NCI-H2107 treated with DMSO at 0.1 percent for 48 hours (cell line): ENCODE data around the gene ZNF48.
A peak's percentile ranks its signal among the peaks of the same experiment; 100 is the strongest.

Source experiments
- DNase-seq: peaks from one replicate; lab custom pipeline; 2025; ENCODE audit not compliant: unreplicated experiment; lab: John Stamatoyannopoulos, UW

The ZNF48 gene

DNA sequence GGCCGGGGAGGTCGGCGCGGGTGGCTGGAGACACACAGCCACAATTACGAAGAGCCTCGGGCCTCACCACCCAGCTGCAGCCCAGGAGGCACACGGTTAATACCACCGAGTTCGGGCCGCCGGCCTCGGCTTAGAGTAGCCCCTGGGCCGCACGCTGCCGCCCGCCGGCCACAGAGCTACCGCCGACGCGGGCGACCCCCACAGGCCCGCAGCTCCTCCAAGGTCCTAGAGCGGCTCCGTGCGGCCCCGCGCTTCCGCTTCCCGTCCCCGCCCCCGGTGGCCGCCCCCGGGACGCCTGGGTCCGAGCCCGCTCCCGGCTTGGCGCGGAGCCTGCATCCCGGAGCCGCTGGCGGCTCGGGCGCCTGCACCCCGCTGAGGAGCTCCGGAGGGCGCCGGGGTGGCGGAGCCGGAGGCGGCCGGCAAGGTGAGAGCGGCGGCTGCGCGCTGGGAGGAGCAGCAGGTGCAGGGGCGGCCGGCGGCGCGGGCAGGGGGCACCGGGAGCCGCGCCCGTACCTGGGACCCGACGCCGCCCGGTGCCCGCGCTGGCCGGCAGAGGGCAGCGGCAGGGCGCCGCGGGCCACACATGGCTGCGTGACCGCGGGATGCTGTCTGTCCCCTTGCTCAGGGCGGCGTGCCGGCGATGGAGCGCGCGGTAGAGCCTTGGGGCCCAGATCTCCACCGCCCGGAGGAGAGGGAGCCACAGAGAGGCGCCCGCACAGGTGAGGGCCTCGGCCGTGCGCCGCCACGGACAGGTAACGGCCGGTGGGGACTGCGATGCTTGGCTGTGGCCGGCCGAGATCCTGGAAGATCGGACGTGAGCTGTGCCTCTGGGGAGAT, at the start of gene ZNF48:
Gene ZNF48 (plus strand): TSS at position 266 of the 837 bp plus-strand sequence. CDS start 375 bp downstream, at position 641.
- DNase-seq = peak; percentile 78

GRCh38 chr16:30346286-30346685, 48.9 kb upstream of the ZNF48 start:
- no peak for DNase-seq

DNA sequence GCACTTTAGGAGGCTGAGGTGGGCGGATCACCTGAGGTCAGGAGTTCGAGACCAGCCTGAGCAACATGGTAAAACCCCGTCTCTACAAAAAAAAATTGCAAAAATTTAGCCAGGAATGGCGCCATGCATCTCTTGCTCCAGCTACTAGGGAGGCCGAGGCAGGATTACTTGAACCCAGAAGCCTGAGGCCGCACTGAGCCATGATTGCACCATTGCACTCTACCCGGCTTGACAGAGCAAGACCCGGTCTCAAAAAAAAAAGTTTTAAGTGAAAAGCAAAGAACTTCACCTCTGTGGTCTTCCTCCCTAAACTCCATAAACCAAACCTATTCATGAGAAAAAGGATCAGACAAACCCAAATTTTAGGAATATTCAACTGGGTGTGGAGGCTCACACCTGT, 47.1 kb upstream of the ZNF48 start:
- DNase-seq = no peak

DNA sequence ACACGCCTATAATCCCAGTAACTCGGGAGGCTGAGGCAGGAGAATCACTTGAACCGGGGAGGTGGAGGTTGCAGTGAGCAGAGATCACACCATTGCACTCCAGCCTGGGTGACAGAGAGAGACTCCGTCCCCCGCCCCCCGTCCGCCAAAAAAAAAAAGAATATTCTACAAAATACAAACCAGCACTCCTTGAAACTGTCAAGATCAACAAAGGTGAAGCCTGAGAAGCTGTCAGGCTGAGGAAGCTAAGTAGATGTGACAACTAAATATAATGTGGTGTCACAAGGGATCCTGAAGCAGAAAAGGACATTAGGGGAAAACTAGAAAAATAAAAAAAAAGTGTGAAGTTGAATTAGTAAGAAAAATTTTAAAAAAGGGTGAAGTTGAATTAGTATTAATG, 46.3 kb upstream of the ZNF48 start:
- no peak for DNase-seq

DNA sequence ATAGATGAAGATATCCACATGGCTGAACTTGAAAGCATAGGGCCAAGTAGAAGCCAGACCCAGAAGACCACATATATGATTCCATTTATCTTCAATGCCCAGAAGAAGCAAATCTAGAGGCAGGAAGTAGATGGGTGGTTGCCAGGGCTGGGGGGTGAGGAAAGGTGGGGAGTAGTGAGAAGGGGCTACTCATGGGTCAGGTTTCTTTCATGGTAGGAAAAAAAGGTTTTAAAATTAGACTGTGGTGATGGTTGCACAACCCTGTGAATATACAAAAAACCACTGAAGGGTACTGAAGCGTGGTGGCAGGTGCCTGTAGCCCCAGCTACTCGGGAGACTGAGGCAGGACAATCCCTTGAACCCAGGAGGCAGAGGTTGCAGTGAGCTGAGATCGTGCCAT, 45.5 kb upstream of the ZNF48 start:
- peak; percentile 75 for DNase-seq

GRCh38 chr16:30350134-30350871, 44.9 kb upstream of the ZNF48 start:
- no peak for DNase-seq

DNA sequence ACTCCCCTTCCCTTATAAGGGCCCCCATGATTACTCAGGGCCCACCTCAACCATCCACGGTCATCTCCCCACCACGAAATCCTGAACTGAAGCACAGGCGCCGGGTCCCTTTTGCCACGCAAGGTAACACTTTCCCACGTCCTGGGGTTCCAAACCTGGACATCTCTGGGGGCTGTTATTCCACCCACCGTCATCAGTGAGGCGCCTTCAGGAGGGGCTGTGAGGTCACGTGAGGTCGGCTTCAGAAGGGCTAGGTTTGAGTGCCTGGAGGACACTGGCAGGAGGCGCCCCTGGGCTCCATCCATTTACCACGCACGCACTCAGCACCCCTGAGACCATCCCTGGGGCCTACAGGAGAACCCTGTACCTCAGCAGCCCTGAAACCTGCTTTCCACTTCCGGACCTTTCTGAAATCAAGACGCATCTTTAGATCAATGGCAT, 44.2 kb upstream of the ZNF48 start:
- no peak for DNase-seq

- DNase-seq = no peak
Measured at GRCh38 chr16:30351586-30352419, 43.4 kb upstream of the ZNF48 start.

- no peak for DNase-seq
Measured at GRCh38 chr16:30352488-30353401, 42.5 kb upstream of the ZNF48 start.

DNA sequence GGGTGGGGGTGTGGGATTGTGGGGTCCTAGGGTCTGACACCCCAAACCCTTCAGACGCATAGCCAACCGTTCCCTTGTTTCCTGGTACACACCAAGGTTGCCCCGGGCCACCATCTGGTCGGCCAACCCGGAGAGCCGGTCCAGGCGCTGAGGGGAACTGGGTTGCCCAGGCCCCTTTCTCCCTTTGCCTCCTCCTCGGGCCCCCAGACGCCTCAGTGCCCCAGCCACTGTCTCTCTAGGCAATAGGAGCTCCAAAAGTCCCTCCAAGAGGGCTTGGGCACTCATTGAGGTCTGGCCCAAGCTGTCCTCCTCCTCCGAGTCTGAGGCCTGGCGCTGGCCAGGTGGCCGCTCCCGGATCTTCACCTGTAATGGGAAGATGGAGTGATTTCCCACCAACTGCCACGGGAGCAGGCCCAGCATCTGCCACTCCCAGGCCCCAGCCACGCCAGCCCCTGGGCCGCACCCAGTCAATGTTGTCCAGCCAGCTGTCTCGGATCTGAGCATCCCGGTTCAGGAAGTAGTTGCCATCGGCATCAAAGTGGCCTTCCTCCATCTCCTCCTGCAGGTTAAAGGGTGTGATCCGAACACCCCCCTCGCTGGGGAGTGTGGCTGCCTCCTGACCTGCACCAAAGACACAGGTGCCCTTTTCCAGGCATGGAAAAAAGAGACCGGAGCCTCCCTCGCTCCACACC, 41.6 kb upstream of the ZNF48 start:
- DNase-seq = no peak

DNA sequence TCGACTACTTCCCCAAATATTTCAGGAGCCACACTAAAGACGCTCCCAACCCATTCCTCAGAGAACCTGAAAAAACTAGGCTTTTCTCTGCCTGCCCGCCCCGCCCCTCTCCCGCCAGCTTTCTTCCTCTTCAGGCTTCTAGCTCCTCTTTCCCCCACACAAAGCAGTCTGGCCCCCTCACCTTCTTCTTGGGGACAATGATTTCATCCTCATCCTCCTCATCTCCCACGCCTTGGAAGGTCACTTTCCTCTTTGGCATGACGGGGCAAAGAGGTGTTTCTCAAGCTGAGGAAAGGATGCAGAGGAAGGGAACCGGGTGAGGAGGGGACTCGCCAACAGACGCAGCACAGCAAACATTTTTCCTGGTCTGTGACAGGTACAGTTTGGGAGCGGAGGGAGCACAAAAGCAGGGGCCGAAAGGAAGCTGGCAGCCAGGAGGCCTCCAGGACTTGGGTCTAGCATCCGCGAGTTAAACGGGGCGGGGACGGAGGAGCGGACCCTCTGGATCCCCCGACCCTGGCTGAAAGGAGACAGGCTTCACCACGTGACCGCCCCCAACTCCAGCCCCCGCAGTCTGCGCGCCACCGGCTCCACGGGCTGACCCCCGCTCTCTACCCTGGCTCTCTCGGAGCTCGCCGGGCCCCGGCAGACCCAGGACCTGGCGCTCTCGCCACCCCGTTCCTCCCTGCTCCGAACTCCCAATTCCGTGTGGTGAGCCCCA, 40.6 kb upstream of the ZNF48 start:
- DNase-seq = no peak

DNA sequence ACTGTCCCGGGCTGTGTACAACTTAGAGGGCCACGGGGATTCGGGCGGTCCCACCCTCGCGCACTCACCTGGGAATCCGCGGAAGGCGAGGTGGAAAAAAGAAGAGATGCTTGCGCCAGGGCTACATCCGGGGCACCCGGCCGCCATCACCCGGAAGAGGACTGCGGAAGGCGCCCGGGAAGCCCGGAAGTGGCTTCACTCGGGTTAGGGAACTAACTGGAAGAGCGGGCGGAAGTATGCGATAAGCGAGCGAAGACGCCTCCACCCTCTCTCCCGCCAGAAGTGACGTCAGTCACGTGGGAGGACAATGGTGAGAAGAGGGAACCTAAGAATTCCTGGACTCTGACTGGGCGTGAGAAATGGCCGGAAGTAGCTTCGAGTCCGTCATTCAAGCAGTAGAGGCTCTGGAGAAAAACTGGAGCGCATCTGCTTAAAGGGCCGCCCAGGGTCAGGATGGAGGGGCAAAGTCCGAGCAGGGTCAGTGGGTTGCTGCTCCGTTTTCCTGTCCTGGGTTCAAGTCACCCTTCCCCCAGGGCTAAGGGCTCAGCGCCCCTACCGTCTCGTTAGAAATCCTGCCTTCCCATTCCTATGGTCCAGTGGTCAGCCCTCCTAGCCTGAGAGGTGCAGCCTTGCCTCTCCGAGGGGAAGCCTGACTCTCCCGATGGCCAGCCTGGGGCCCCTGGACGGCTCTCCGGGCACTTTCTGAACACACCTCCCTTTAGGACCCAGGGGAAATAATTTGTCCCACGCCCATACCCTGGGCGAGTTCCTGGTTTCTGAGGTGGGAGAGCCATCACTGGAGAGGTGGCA, 39.9 kb upstream of the ZNF48 start, which contains the start of gene CD2BP2:
Gene CD2BP2 (minus strand): TSS at position 165 of the 810 bp plus-strand sequence. CDS start 627 bp downstream, outside the sequence.
- DNase-seq = peak; percentile 91

DNA sequence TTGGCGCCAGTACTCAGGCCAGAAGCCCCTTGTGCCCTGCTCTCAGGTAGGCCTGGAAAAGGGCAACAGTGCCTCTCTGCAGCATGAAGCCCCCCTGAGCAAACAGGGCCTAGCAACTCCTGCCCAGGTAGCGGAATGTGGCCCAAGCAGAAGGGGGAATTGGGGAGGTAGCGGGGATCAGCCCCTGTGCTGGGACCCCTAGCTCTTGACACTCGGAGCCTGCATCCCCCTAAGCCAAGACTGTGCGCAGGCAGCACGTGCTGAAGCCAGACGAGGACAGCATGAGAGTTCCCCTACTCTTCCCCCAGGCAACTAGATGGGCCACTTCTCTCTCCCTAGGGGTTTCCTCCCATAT, 39.3 kb upstream of the ZNF48 start:
- DNase-seq = no peak

GRCh38 chr16:30356401-30357084, 38.7 kb upstream of the ZNF48 start:
- no peak for DNase-seq

- no peak for DNase-seq
Measured at GRCh38 chr16:30357085-30357714, 38.0 kb upstream of the ZNF48 start.

DNA sequence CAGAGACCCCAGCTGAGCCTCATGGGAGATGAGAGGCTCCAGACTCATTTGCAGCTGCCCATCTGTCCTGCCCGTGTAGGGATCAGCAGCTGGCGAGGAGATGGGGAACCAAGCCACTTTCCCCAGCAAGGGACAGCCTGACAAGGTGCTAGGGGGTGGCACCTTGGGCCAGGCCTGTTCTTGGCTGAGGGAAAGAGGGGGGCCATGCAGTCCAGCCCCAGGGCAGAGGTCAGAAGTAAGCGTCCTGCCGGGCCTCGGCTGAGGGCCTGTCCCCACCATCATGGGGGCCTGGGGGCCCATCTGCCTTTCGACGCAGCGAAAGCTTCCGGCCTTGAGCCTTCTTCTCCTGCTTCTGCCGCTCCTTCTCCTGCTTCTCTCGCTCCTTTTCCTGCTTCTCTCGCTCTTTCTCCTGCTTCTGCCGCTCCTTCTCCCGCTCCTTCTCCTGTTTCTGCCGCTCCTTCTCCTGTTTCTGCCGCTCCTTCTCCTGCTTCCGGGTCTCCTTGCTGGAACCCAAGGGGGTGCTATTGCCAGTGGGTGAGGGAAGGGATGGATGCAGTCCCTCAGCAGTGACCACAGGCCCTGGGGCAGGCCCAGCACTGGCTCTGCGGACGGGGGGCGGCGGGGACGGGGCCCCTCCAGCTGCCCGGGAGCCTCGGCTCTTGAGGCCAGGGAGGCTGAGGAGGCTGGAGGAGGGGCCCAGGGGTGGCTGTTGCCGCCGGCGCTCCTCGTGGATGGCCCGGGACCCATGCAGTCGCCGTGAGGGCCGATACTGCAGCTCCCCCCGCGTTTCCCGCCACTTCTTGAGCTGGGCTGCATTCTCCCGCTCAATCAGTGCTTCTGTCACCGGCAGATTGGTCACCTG, 37.3 kb upstream of the ZNF48 start:
- no peak for DNase-seq
